AG10803 (cell line): ENCODE results near the gene TAS2R9.

Experiments
- DNase-seq: peaks from one replicate; pipeline ENCODE4 v3.0.0; 2010; ENCODE audit warnings: low read depth
- H3K4me3 ChIP-seq: 2 replicates; pipeline ENCODE4 v1.5.1; 2011; ENCODE audit warnings: mild to moderate bottlenecking, low read length, control low read depth
- CTCF ChIP-seq: conservative IDR thresholded peaks from 2 replicates; pipeline ENCODE4 v1.5.1; 2011; ENCODE audit warnings: mild to moderate bottlenecking, low read length, control low read depth, inconsistent platforms

Gene TAS2R9

GRCh38 chr12:10810068-10810467, at the start of gene TAS2R9:
TAS2R9 (minus strand) TSS chr12:10810168; CDS start chr12:10810075, 93 bp downstream.
- H3K4me3 ChIP-seq, result no peak within 1 kb of the TSS
- no peak for DNase-seq
- TF ChIP-seq CTCF, result no peak

GRCh38 chr12:10855807-10856206, 45.8 kb upstream of the TAS2R9 start:
- no peak for DNase-seq
- TF ChIP-seq CTCF, result no peak

GRCh38 chr12:10853776-10854175, 43.8 kb upstream of the TAS2R9 start:
- H3K4me3 ChIP-seq, result no peak overlapping the region
- TF ChIP-seq CTCF, result no peak
- DNase-seq, result no peak

More at GRCh38 chr12:10855807-10856206, 45.8 kb upstream of the TAS2R9 start:
- H3K4me3 ChIP-seq, result no peak overlapping the region

GRCh38 chr12:10851243-10851858, 41.4 kb upstream of the TAS2R9 start:
- no peak for DNase-seq
- TF ChIP-seq CTCF, result no peak
- no peak overlapping the region for H3K4me3 ChIP-seq

GRCh38 chr12:10849425-10849878, 39.5 kb upstream of the TAS2R9 start, which contains the start of gene PRR4:
PRR4 (minus strand) TSS chr12:10849475; CDS start chr12:10849437, 38 bp downstream.
- no peak for TF ChIP-seq CTCF
- DNase-seq, result no peak
- H3K4me3 ChIP-seq, result no peak within 1 kb of the TSS

GRCh38 chr12:10847744-10848143, 37.8 kb upstream of the TAS2R9 start:
- no peak for TF ChIP-seq CTCF
- no peak overlapping the region for H3K4me3 ChIP-seq
- DNase-seq, result no peak

GRCh38 chr12:10842862-10843261, 32.9 kb upstream of the TAS2R9 start:
- H3K4me3 ChIP-seq, result no peak overlapping the region
- no peak for TF ChIP-seq CTCF
- no peak for DNase-seq
